ENCODE measurements around the gene GALNT12.
A peak's percentile ranks its signal among the peaks of the same experiment; 100 is the strongest.

Gene GALNT12

DNA sequence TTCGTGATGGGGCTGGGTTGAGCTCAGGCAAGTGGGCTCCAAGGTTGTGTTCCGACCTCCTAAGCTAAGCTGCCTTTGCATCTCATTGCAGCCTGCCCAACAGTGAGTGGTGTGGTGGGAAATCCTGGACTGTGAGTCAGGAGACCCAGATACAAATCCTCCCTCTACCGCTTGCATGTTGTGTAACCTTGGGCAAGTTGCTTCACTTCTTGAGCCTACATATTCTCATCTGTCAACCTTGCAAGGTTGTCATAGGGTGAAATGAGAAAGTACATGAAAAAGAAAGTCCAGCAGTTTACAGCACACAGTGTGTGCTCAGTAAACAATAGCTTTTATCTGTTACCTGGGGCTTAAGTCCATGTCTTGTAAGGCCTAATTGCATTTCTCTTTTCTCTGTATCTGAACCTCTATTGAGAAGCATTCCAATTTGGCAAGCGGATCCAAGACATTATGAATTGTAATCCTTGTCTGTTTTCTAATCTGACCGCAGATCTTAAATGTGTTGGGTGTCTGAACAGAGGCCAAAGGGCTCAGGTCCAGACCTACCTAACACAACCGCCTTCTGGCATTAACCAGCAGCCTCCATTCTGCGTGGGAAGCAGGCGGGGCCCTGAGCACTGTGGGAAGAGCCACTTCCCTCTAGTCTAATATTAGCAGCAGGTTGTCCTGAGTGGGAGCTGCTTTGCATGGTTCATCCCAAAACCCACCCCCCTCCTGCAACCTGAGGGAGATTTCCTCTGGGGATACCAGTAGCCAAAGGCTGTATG, 1.8 kb upstream of the GALNT12 start:
- DNase-seq (ENCODE audit: low read depth): no peak

DNA sequence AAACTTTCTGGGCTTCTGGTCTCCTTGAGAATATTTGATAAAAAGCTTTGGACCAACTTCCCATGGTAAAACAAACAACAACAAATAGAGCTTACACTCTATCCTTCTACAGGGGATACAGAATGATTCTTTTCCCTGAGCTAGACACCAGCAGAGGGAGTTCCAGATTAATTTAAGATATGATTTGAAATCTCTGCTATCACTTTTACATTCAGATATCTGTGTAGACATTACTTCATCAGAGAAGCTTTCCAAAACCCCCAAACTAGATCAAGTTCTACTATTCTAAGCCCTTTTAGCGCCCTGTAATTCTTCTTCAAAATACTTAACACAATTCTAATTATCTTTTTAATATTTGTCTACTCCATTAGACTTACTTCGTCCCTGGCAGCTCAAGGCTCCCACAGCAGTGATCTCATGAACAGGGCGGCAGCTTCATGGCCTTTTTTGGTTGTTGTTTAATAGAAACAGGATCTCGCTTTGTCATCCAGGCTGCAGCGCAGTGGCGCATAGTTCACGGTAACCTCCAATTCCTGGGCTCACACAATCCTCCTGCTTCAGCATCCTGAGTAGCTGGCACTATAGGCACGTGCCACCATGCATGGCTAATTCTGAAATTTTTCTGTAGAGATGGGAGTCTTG, 955 bp upstream of the GALNT12 start:
- DNase-seq (ENCODE audit: low read depth): no peak

DNA sequence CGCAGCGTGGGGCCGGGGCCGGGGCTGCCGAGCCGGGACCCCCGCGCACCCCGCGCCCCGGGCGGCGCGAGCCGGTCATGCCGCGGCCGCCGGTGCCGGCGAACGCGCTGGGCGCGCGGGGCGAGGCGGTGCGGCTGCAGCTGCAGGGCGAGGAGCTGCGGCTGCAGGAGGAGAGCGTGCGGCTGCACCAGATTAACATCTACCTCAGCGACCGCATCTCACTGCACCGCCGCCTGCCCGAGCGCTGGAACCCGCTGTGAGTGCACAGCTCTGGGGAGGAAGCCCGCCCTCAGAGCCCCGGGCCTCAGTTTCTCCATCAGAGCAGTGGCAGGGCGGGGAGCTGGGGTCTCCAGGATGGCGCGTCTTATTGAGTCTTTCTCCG, 335 bp downstream of the GALNT12 start:
- peak; percentile 9 for DNase-seq (ENCODE audit: low read depth)

DNA sequence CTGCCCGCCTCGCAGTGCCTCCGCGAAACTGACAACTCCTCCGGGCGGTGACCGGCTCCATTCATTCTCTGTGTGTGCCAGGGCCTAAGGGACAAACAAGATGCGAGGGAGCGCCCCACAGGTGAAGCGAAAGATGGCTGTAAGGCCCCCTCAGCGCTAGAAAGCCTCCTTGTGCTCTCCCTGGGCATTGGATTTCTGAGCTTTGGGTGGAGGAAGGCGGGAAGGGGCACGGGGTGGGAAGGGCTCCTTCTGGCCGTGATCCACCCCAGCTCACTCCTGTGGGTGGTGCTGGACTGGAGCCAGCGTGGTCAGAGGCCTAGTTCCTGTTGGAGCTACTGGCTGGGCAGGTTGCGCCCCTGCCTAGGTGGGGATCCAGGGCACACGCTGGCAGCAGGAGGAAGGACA, 943 bp downstream of the GALNT12 start:
- no peak for DNase-seq (ENCODE audit: low read depth)

DNA sequence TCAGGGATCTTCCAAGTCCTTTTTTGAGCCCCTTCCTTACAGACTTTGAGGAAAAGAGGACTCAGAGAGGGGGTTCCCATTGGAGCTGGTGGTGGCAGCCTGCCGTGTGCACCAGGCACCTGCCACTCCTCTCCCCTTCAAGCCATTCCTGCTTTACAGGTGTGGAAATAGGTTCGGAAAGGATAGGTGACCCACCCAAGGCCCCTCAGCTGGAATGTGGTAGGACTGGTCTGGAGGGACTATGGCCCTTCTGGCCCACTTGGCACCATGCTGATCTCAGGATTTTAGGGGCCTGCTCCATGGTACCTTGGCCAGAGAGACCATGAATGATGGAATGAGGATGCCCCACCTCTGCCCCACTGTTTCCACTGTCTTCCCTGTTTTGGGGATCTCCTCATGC, 1.4 kb downstream of the GALNT12 start:
- DNase-seq (ENCODE audit: low read depth): no peak

DNA sequence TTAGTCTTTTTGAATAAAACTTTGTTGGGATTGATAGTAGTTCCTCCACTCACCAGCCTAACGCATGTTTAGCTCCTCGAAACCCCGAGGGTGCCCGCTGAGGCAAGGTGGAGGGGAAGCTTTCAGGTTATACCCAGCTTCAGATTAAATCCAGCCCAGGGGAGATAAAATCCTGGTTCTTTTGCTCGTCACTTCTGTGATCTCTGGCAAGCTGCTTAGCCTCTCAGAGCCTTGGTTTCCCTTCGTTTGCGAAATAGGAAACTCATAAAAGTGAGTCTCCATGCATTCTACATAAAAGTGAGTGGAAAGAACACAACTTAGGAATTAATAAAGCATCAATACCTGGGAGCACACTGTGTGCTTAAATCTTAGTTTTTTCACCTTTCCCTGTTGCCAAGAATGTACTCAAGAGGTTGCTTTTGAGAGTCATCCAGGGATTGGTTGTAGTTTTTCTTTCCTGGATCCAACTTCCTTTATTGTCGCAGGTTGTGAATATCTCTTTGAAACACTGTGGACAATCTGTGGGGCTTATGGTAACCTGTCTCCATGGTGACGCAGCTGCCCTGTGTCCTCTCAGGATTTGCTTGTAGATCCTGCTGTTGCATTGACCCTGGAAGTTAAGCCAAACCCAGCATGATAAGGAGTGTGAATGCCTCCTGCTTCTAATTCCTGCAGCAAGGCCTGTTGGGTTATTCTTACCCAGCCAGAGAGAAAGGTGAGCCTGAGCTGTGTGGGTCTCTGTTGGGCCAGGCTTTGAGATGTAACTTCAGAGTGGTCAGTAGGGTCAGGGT, 2.0 kb downstream of the GALNT12 start:
- no peak for DNase-seq (ENCODE audit: low read depth)

DNA sequence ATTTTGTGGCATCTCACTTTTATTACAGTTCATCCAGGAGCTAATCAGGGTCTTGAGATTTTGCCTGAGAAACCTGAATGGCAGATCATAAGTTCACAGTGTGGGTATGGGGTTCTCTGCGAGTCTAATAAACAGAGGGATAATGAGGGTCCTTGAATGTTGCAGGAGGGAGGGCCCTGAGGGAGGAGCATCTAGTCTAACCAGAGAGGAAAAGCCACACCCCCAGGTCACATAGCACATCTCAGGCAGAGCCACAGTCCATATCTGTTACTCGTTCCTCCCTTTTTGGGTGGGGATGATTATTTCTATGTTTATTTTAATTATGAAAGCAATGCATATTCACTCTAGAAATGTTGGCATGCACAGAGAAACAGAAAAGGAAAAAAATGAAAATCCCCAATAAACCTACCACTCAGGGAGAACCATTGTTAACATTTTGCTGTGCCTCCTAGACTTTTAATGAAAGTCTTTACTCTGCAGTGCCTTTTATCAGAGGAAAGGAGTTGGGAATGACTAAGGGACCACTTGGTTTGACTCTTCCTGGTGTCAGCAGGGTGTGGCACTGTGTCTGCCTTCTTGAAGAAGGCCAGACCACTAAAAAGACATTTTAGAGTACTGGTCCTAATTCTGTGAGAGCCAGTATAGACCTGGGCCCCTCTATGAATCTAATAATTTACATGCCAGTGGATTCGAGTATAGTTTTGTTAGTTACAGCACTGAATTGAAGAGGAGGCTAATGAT, 2.8 kb downstream of the GALNT12 start:
- no peak for DNase-seq (ENCODE audit: low read depth)

DNA sequence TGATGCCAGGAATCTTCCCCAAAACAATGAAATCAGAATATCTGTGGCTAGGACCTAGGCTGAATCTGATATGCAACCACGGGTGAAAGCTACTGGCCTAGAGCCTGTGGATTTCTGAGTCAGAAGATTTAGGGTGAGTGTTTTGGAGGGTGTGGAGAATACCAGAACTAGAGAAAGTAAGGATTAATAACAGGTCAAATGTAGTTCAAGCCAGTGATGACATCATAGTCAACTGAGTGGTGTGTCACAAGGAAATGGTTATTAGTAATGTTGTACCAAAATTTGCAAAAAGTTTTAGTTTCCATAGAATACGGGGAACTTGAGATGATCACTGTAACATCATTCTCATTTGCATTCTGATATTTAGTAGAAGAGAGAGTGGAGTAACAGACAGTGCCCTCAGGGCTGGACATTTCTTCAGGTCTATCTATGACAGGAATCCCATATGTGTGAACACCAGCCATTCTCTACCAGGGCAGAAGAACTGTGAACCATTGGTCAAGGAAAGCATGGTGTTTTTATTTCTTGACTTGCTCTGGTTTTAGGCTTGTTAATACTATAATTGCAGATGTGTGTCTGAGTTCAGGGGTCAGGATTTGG, 3.7 kb downstream of the GALNT12 start:
- no peak for DNase-seq (ENCODE audit: low read depth)

DNA sequence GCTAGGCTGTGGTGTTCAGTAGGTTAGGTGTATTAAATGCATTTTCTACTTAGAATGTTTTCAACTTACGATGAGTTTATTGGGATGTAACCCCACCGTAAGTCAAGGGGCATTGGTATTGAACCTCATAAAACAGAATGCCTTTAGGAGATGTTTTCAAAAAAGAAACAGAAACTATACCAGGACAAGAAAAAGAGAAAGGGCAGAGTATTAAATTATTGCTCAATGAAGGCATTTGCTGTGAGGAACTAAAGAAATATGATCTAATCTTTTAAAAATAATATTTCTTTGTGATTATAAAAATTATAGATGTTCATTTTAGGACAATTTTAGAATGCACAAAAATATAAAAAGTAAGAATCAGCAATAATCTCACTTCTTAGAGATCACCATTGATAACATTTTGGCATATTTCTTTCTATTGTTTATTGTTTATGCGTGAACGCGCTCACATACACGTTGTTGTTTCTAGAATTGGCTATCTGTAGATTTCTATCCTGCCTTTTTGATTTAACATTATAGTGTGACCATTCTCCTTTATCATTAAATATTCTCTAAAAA, 8.0 kb downstream of the GALNT12 start:
- no peak for DNase-seq (ENCODE audit: low read depth)

DNA sequence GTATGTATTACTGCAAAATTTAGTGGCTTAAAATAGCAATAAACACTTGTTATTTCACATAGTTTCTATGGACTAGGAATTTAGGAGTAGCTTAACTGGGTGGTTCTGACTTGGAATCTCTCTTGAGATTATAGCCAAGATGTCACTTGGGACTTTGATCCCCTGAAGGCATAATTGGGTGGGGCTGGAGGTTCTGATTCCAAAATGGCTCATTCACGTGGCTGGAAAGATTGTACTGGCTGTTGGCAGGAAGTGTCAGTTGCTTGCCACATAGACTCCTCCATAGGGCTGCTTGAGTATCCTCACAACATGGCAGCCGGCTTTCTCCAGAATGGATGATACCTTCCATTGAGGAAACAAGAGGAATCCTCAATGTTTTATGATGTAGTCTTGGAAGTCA, 11.3 kb downstream of the GALNT12 start:
- no peak for DNase-seq (ENCODE audit: low read depth)

DNA sequence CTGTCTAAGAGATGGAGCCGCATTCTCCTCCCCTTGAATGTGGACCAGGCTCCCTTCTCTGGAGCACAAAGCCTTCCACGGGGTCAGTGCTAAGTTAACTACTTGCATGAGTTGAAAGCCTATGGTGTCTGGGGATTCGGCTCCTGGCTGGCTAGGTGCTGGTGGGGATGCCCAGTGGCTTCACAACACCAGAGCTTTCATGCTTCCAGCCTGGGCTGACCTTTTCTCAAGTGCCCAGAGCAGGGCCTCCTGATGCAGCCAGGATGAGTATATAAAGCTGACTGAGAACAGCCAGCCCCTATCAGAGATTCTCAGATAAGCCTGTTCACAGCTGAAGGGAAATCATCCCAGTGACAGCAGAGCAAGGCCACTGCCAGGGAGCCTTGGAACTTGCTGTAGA, 11.8 kb downstream of the GALNT12 start:
- DNase-seq (ENCODE audit: low read depth): no peak

DNA sequence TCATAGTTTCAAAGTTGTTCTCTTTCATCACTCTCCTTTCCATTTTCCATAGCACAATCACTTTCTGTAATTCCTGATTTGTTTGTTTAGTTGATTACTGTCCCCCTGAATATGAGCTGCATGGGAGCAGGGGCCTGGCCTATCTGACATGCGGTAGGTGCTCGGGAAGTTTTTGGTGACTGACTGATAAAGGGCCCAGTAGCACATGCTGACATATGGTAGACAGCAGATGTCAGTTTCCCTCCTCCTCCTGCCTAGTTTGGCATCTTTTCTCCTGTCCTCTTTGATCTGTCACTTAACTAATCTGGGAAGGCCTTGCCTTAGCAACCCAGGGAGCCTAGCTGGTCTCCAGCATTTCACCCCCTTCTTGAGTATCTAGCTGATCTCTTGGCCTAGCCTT, 14.4 kb downstream of the GALNT12 start:
- no peak for DNase-seq (ENCODE audit: low read depth)

DNA sequence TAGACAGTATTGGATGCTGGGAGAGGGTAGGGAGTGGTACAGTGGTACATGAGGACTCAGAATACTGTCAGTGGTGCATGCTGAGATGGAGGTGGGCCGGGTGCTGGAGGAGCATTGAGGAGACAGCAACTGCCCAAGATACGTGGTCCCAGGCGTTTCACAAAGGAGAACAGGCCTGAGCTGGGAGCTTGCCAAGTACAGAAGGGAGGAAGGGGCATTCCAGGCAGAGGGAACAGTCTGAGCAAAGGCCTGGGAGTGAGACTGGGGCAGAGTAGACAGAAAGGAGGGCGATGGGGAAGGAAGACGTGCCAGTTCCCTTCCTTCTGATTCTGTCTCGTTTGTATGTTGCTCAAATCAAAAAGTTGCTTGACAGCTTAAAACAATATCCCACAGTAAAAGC, 15.2 kb downstream of the GALNT12 start:
- DNase-seq (ENCODE audit: low read depth): no peak

DNA sequence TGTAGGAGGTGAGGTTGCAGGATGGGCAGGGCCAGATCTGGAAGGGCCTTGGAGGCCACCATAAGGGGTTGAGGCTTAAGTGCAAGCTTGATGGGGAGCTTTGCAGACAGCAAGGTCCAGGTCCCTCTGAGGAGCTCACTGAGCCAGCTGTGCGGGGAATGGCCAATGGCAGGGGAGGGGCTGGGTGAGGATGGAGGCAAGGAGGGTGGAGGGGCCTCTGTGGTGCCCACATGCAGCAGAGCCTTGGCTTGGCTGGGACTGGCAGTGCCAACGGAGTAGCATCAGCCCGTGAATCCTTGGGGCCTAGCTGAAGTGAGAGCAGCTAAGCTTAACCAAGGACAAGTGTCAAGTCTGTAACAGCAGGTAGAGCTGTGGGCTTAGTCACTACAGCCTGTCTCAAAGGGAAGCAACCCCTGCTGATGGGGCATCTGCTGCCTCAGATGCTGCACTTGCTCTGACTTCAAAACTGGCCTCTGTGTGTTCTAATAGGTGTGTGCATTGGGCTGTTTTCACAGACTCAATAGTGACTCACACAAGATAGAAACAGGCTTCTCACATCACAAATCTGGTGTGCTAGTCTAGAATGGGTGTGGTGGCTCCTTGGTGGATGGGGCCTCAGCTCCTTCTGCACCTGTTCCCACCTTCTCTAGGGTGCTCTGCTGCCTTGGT, 16.3 kb downstream of the GALNT12 start:
- no peak for DNase-seq (ENCODE audit: low read depth)

DNA sequence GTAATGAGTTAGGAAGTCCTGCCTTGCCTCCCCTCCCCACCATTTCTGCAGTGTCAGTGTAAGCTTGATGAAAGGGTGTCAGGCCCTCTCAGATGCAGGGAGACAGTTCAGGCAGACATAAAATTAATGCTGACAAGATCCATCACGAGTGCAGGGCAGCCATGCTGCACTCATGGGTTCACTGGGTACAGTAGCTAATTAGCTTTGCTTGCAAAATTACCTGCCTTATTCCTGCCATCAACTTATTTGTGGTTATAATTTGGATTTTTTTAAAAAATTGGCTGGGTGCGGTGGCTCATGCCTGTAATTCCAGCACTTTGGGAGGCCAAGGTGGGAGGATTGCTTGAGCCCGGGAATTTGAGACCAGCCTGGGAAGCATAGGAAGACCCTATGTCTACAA, 17.9 kb downstream of the GALNT12 start:
- no peak for DNase-seq (ENCODE audit: low read depth)

DNA sequence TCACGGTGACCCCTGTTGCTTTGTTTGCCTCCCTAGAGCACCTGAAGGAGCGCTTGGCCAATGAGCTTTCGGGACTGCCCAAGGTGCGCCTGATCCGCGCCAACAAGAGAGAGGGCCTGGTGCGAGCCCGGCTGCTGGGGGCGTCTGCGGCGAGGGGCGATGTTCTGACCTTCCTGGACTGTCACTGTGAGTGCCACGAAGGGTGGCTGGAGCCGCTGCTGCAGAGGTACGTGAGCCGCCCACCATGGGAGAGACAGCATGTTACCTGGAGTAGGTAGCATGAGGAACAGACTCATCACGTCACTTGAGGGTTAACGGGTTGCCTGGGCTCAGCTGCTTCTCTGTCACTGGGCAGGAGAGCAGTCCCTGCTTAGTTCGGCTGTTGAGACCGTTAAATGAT, 19.2 kb downstream of the GALNT12 start:
- no peak for DNase-seq (ENCODE audit: low read depth)

DNA sequence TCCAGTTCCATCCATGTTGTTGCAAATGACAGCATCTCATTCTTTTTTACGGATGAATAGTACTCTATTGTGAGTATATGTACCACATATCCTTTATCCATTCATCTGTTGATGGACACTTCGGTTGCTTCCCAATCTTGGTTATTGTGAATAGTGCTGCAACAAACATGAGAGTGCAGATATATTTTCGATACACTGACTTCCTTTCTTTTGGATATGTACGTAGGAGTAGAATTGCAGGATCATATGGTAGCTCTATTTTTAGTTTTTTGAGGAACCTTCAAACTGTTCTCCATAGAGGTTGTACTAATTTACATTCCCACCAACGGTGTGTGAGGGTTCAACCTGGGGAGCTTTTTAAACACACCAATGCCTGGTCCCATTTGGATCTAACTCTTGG, 22.3 kb downstream of the GALNT12 start:
- DNase-seq (ENCODE audit: low read depth): no peak

DNA sequence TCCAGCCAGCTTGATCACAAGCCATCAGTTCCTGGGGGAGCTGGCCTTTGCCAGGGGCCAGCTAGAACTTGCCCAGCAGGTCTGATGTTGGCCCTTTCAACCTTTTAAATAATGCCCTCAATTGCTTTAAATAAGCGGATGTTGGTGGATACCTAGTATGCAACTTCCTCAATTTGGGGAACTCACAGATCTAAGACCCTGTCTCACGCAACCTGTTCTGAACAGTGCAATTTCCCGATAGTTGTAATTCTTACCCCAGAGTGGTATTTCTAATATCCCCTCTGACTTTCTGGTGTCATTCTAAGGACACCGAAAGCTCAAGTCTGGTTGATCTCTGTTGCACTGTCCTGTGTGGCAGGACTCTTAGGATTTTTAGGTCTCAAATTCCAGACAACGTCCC, 23.1 kb downstream of the GALNT12 start:
- no peak for DNase-seq (ENCODE audit: low read depth)

DNA sequence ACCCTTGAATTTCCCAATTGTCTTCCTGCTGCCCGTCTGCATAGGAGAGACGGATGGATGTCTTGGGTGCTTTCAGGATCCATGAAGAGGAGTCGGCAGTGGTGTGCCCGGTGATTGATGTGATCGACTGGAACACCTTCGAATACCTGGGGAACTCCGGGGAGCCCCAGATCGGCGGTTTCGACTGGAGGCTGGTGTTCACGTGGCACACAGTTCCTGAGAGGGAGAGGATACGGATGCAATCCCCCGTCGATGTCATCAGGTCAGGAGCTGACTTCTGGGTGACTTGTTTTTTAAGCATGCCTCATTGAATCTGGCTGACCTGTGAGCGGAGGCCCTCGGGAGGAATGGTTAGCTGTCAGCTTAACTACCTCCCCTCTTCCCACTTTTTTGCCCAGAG, 24.2 kb downstream of the GALNT12 start:
- no peak for DNase-seq (ENCODE audit: low read depth)

DNA sequence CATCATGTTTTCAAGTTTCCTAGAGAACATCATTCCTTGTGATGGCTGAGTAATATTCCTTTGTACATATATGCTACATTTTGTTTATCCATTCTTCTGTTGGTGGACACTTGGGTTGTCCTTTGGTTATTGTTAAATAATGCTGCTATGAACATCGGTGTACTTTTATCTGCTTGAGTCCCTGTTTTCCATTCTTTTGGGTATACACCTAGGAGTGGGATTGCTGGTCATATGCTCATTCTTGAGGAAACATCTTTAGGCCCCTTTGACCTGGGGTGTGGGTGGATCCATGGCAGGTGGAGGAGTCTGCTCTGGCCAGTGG, 25.3 kb downstream of the GALNT12 start:
- DNase-seq (ENCODE audit: low read depth): no peak

All from activated T-cell treated with anti-CD3 and anti-CD28 coated beads for 24 hours (primary cell).